GM12891 (cell line): ENCODE data around the gene UFC1.

Experiments
- POLR2A ChIP-seq: IDR thresholded peaks from 2 replicates; pipeline ENCODE4 v1.6.1; 2011; ENCODE audit warnings: low read depth, low read length, control low read depth
- POLR2AphosphoS5 ChIP-seq: IDR thresholded peaks from 2 replicates; pipeline ENCODE4 v1.6.1; 2011; ENCODE audit warnings: low read depth, low read length, control low read depth
- SPI1 ChIP-seq: IDR thresholded peaks from 2 replicates; pipeline ENCODE4 v1.6.1; 2011; ENCODE audit warnings: low read depth, low read length, control low read depth

- TF ChIP-seq POLR2A = no peak
- no peak for TF ChIP-seq SPI1
- TF ChIP-seq POLR2AphosphoS5 = no peak
Measured at GRCh38 chr1:161207173-161207572, 53.4 kb downstream of the UFC1 start.
